ENCODE data around the gene PIK3CA.

DNA sequence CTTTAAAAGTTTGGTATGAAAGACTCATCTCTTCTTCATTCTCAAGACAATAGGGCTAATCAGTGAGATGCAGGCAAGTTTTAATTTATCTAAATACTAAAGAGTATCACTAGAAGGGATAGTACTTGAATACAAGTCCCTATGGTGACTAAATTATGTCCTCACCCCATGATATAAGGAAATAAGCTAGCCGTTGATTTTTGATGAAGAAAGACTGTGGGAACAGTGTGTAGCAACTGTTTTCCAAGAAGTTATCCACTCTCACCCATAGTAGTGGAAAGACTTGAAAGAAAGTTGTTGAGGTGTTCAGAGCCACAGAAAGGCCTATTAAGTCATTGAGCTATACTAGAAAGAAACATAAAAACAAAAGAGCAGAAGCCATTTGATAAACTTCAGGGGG, 36.7 kb downstream of the PIK3CA start:
- TF ChIP-seq POLR2AphosphoS5 (IDR thresholded peaks at IDR 0.05; ENCODE audit: low read depth, low read length) (no peak), POLR2A (IDR thresholded peaks at IDR 0.05; ENCODE audit: low read depth, low read length) (no peak), TAF1 (IDR thresholded peaks at IDR 0.05; ENCODE audit: low read depth, low read length) (no peak), SPI1 (IDR thresholded peaks at IDR 0.05; ENCODE audit: low read depth, low read length) (no peak)

All from GM12891 (cell line).